PC-3 (cell line): ENCODE measurements around the gene TDRD1. TPM values are rescaled to one million over a fixed set of nuclear protein-coding genes. Genes with fewer than 3 reads are reported as not detected.

Source experiments
- ATAC-seq: fragments of 200-7000 bp; cut with Tn5 transposase; 2 replicates; pipeline ENCODE4 v1.9.1; 2020; ENCODE audit warnings: mild to moderate bottlenecking, moderate library complexity
- BruUV-seq: library from RNA; stranded (reverse); fragments of 400-500 nt; replicated peaks from 2 replicates; lab custom pipeline; 2021; lab: Mats Ljungman, UMichigan
- CTCF ChIA-PET: fragments of 300-600 bp; sonication (Branson Sonifier 250); formaldehyde crosslinking; loops from one replicate; lab custom pipeline; 2022; ENCODE audit warnings: antibody characterized with exemption; lab: Charles Lee
- POLR2A ChIA-PET: fragments of 300-600 bp; sonication (Branson Sonifier 250); formaldehyde crosslinking; loops from one replicate; lab custom pipeline; 2022; ENCODE audit warnings: antibody characterized with exemption; ENCODE audit not compliant: unreplicated experiment; lab: Charles Lee
- DNase-seq: peaks from one replicate; pipeline ENCODE4 v3.0.0-alpha.2; 2015
- H2AFZ ChIP-seq: fragments of 300-600 bp; sonication (generic); 2 replicates; pipeline ENCODE4 v1.6.0; 2016; ENCODE audit warnings: antibody characterized with exemption, low read length
- H3F3A ChIP-seq: fragments of 300-600 bp; sonication (generic); one replicate; pipeline ENCODE4 v1.6.0; 2017; ENCODE audit warnings: antibody characterized with exemption, low read length, control low read depth, mild to moderate bottlenecking; ENCODE audit not compliant: unreplicated experiment
- H3K27ac ChIP-seq: fragments of 300-600 bp; sonication (generic); 2 replicates; pipeline ENCODE4 v1.5.1; 2016; ENCODE audit warnings: mild to moderate bottlenecking, low read length
- H3K27me3 ChIP-seq: fragments of 300-600 bp; sonication (generic); 2 replicates; pipeline ENCODE4 v1.6.1; 2016; ENCODE audit warnings: low read length, mixed read lengths
- H3K36me3 ChIP-seq: fragments of 300-600 bp; sonication (generic); 2 replicates; pipeline ENCODE4 v1.6.1; 2016; ENCODE audit warnings: low read depth, mixed run types, low read length, mixed read lengths
- H3K4me1 ChIP-seq: fragments of 300-600 bp; sonication (generic); 2 replicates; pipeline ENCODE4 v1.5.1; 2016; ENCODE audit warnings: low read length; ENCODE audit not compliant: insufficient read depth
- H3K4me2 ChIP-seq: fragments of 300-600 bp; sonication (generic); 2 replicates; pipeline ENCODE4 v1.6.0; 2016; ENCODE audit warnings: low read length
- H3K4me3 ChIP-seq: fragments of 300-600 bp; sonication (generic); 2 replicates; pipeline ENCODE4 v1.5.1; 2016; ENCODE audit warnings: mild to moderate bottlenecking, low read length, mixed read lengths
- H3K79me2 ChIP-seq: fragments of 300-600 bp; sonication (generic); 2 replicates; pipeline ENCODE4 v1.6.1; 2017; ENCODE audit warnings: low read length, mixed read lengths
- H3K9ac ChIP-seq: fragments of 300-600 bp; sonication (generic); 2 replicates; pipeline ENCODE4 v1.6.0; 2016; ENCODE audit warnings: mild to moderate bottlenecking, low read length
- H3K9me2 ChIP-seq: fragments of 300-600 bp; sonication (generic); replicated peaks from 2 replicates; pipeline ENCODE4 v1.6.1; 2016; ENCODE audit warnings: mixed run types, low read length, mixed read lengths
- H3K9me3 ChIP-seq: fragments of 300-600 bp; sonication (generic); 2 replicates; pipeline ENCODE4 v1.6.1; 2016; ENCODE audit warnings: low read length, mixed read lengths
- H4K20me1 ChIP-seq: fragments of 300-600 bp; sonication (generic); 2 replicates; pipeline ENCODE4 v1.6.1; 2016; ENCODE audit warnings: low read length, mixed read lengths
- EZH2 ChIP-seq: fragments of 300-600 bp; sonication (generic); IDR thresholded peaks from one replicate; pipeline ENCODE4 v1.6.1; 2017; ENCODE audit warnings: antibody characterized with exemption, mild to moderate bottlenecking, low read length; ENCODE audit not compliant: unreplicated experiment
- EZH2phosphoT487 ChIP-seq: fragments of 300-600 bp; sonication (generic); IDR thresholded peaks from 2 replicates; pipeline ENCODE4 v1.6.1; 2018; ENCODE audit warnings: mild to moderate bottlenecking, antibody characterized with exemption, low read length, borderline replicate concordance
- intact Hi-C: fragments of 100-400 bp; cut with micrococcal nuclease; formaldehyde crosslinking; loops from 2 replicates; pipeline ENCODE4 v1.9.0; 2023
- total RNA-seq: library from RNA; depleted of rRNA; stranded (reverse); fragments of >200 nt; gene quantifications from 2 replicates; pipeline ENCODE4 v1.2.3, GENCODE V29; 2014; rRNA removed
- TF ChIP-seq, protein P1 (sequence below): fragments of 300-600 bp; sonication (generic); conservative IDR thresholded peaks from 2 replicates; pipeline ENCODE4 v1.5.1; 2017; ENCODE audit warnings: antibody characterized with exemption, low read depth, mild to moderate bottlenecking, low read length

Gene TDRD1
- total RNA-seq, 1 experiment from 2014 or later: not detected

DNA sequence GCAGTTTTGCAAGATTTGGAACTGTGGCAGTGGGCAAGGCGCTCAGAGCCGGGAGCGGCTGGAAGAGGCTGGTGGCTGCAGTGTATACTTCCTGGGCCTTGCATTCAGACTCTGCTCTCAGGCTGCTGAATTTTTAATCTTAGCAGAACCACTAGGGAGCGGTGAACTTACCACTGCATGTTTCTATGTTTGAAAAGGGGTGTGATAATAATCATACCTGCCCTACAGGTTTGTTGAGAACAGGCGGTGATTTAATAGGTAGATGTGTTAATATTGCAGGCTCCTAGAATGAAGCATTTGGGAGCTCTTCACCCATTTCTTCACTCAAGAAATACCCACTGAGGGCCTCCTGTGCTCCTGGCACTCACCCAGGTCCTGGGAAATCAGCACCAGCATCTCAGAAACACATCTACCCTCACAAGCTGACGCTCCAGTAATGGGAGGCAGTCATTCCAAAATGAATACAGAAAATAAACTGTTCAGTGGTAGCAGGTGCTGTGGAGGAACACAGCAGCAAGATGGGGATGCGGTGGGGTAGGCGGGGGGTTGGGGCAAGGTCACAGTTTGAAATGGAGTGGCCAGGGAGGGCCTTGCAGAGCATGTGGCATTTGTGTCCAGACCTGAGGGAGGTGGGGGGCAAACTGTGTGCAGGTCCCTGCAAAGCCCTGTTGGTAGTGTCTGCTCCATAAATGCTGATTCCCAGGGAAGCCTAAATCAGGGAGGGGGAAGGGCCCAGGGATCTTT lies 100.9 kb downstream of the TDRD1 start:
- no peak overlapping the region for H3K27ac ChIP-seq
- no peaks in the 10 kb centered on the region for H3K27me3 ChIP-seq
- H3K79me2 ChIP-seq: no peaks in the 10 kb centered on the region
- TF ChIP-seq EZH2phosphoT487 (no peak), EZH2 (no peak)
- TF ChIP-seq, protein P1, sequence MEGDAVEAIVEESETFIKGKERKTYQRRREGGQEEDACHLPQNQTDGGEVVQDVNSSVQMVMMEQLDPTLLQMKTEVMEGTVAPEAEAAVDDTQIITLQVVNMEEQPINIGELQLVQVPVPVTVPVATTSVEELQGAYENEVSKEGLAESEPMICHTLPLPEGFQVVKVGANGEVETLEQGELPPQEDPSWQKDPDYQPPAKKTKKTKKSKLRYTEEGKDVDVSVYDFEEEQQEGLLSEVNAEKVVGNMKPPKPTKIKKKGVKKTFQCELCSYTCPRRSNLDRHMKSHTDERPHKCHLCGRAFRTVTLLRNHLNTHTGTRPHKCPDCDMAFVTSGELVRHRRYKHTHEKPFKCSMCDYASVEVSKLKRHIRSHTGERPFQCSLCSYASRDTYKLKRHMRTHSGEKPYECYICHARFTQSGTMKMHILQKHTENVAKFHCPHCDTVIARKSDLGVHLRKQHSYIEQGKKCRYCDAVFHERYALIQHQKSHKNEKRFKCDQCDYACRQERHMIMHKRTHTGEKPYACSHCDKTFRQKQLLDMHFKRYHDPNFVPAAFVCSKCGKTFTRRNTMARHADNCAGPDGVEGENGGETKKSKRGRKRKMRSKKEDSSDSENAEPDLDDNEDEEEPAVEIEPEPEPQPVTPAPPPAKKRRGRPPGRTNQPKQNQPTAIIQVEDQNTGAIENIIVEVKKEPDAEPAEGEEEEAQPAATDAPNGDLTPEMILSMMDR: no peak; the same call in 1 of the 2 replicates
- H2AFZ ChIP-seq: no peak overlapping the region
- H4K20me1 ChIP-seq: no peaks in the 10 kb centered on the region
- intact Hi-C loops: no loop called here
- ATAC-seq: 0 out of 2 replicates have a peak, but pooled peaks have one; percentile 33
- H3K36me3 ChIP-seq: no peaks in the 10 kb centered on the region
- CTCF ChIA-PET: no interaction called here
- H3K4me1 ChIP-seq: no peaks in the 10 kb centered on the region
- H3F3A ChIP-seq: no peaks in the 10 kb centered on the region
- DNase-seq: peak; percentile 42
- BruUV-seq: no TSS peak
- no peak overlapping the region for H3K9ac ChIP-seq
- H3K9me2 ChIP-seq: no peaks in the 10 kb centered on the region
- POLR2A ChIA-PET: no interaction called here
- no peaks in the 10 kb centered on the region for H3K9me3 ChIP-seq
- no peak overlapping the region for H3K4me3 ChIP-seq
- no peak overlapping the region for H3K4me2 ChIP-seq

GRCh38 chr10:114281006-114281405 lies 101.9 kb downstream of the TDRD1 start:
- H4K20me1 ChIP-seq: no peaks in the 10 kb centered on the region
- CTCF ChIA-PET: no interaction called here
- intact Hi-C loops: no loop called here
- ATAC-seq (no peak), DNase-seq (no peak)
- no TSS peak for BruUV-seq
- no peak overlapping the region for H3K27ac ChIP-seq
- H3K79me2 ChIP-seq: no peaks in the 10 kb centered on the region
- H3K4me1 ChIP-seq: no peaks in the 10 kb centered on the region
- H3K27me3 ChIP-seq: no peaks in the 10 kb centered on the region
- no peaks in the 10 kb centered on the region for H3K36me3 ChIP-seq
- POLR2A ChIA-PET: no interaction called here
- no peaks in the 10 kb centered on the region for H3K9me3 ChIP-seq
- H3F3A ChIP-seq: no peaks in the 10 kb centered on the region
- H2AFZ ChIP-seq: no peak overlapping the region
- TF ChIP-seq, protein P1: no peak
- TF ChIP-seq EZH2 (no peak), EZH2phosphoT487 (no peak)
- H3K9ac ChIP-seq: no peak overlapping the region
- no peaks in the 10 kb centered on the region for H3K9me2 ChIP-seq
- no peak overlapping the region for H3K4me3 ChIP-seq
- no peak overlapping the region for H3K4me2 ChIP-seq

- intact Hi-C loops: no loop called here
- Histone ChIP-seq H3K4me1 (no peaks in the 10 kb centered on the region), H3K9ac (no peak overlapping the region), H2AFZ (no peak overlapping the region), H3K27ac (no peak overlapping the region), H3K9me2 (no peaks in the 10 kb centered on the region), H3K36me3 (no peaks in the 10 kb centered on the region), H3K4me3 (no peak overlapping the region), H4K20me1 (no peaks in the 10 kb centered on the region), H3K4me2 (no peak overlapping the region), H3K27me3 (no peaks in the 10 kb centered on the region), H3K9me3 (no peaks in the 10 kb centered on the region), H3K79me2 (no peaks in the 10 kb centered on the region), H3F3A (no peaks in the 10 kb centered on the region)
- TF ChIP-seq EZH2: no peak
- no peak for TF ChIP-seq EZH2phosphoT487
- ATAC-seq (no peak), DNase-seq (no peak)
- ChIA-PET POLR2A (no interaction called here), CTCF (no interaction called here)
- no TSS peak for BruUV-seq
These were observed 102.3 kb downstream of the TDRD1 start for GRCh38 chr10:114281461-114281860.

Other genes starting within 250 kb of the TDRD1 start
- gene ADRB1, start 135.5 kb upstream of the TDRD1 start, total RNA-seq: 0.15 and 0.29 TPM in 2 replicates
- 4.4 and 5.7 TPM in 2 replicates for gene CCDC186, start 5.2 kb upstream of the TDRD1 start, total RNA-seq
- gene VWA2, start 59.9 kb downstream of the TDRD1 start, total RNA-seq: not detected in 2 replicates
- 0.77 and 0.81 TPM in 2 replicates for gene AFAP1L2, start 225.1 kb downstream of the TDRD1 start, total RNA-seq